GM19099 (cell line): Measurements from ENCODE around the gene SLC3A2.

ENCODE experiments used
- POLR2A ChIP-seq: IDR thresholded peaks from 3 replicates; pipeline ENCODE4 v1.6.1; 2011; ENCODE audit warnings: low read depth; ENCODE audit not compliant: insufficient read length; ENCODE audit errors: extremely low read depth

Gene SLC3A2

DNA sequence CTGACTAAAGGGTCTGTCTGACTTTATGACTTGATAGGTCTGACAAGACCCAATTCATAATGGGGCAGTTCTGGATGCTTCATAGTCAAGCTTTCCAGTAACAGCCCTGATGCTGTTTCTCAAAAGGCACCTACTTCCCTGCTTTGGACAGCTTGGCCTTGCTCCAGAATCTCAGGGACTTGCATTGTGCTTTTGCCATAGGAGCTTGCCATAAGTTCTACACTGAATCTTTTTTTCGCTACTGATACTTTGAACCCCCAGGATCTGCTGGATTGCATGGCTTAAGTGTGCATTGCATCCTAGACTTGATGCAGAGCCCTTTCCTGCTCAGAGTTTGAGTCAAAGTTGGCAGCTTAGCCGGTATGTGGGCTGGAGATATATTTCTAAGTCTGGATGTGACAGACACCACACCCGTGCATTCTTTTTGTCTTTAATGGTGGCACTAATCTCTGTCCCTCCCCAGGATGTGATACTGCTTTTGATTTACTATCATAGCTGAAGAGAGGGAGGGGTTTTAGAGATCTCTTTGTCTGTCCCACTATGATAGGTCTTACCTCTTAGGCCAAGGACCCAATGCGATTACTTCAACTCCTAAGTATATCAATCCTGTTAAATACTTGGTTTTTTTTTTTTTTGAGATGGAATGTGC lies 16.9 kb upstream of the SLC3A2 start:
- TF ChIP-seq POLR2A: no peak

DNA sequence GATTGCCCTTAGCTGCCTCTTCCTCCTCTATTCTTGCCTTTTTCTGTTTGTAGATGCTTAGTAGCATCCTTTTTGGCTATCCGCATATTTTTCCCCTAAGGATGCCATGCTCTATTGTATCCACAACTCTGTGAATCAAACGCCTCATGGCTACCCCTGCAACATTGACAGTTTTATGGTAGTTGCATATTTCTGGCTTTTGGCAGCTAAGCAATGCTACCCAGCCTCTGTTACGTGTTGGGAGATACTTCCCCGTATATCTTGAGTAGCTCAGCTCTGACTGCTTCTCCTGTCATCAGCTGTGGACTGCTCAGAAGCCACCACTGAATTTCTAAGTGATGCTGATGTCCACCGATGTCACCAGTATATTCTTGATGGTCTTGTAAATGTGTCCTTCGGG lies 15.1 kb upstream of the SLC3A2 start:
- no peak for TF ChIP-seq POLR2A

DNA sequence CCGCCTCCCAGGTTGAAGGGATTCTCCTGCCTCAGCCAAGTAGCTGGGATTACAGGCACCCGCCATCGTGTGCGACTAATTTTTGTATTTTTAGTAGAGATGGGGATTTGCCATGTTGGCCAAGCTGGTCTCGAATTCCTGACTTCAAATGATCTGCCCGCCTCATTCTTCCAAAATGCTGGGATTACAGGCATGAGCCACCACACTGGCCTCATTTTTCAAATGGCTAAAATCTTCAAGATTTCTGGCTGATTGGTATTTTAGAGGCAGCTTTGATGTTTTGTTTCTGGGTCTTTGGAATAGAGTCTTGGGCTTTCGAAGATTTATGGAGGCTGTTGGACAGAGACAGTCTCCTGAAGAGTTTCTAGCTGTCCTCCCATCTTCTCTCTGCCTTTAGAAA lies 5.8 kb upstream of the SLC3A2 start:
- no peak for TF ChIP-seq POLR2A

- TF ChIP-seq POLR2A: no peak
These were observed 4.8 kb upstream of the SLC3A2 start for GRCh38 chr11:62875698-62876478.

- TF ChIP-seq POLR2A: no peak
These were observed 4.0 kb upstream of the SLC3A2 start for GRCh38 chr11:62876712-62877111.

DNA sequence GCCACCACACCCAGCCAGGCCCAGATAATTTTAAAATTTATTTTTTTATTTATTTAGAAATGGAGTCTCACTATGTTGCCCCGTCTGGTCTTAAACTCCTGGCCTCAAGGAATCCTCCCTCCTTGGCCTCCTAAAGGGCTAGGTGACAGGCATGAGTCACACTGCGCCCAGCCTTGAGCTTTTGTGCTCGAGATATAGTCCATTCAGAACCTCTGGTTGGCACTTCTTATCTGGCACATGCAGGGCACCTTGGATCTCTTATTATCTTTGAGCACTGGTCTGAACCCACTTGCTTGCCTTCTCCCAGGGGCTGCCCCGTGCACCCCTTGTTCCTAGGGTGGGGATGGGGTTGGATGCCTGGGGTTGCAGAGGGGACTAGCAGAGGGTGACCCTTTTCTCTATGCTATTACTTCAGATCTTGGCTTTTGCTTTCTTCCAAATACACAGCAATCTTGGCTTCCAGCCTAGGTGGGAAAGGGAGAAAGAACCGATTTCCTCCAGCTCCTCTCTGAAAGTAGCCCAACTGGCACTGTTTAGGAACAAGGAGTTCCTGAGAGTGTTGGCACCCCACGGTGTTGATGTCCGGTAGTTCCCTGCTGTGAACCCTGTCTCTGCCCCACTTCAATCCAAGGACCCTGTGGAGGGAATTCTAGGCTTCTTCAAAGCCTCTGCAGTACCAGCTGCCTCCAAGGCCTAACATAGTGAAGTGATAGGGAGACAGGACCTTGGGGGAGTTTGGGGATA lies 1.3 kb upstream of the SLC3A2 start:
- no peak for TF ChIP-seq POLR2A

DNA sequence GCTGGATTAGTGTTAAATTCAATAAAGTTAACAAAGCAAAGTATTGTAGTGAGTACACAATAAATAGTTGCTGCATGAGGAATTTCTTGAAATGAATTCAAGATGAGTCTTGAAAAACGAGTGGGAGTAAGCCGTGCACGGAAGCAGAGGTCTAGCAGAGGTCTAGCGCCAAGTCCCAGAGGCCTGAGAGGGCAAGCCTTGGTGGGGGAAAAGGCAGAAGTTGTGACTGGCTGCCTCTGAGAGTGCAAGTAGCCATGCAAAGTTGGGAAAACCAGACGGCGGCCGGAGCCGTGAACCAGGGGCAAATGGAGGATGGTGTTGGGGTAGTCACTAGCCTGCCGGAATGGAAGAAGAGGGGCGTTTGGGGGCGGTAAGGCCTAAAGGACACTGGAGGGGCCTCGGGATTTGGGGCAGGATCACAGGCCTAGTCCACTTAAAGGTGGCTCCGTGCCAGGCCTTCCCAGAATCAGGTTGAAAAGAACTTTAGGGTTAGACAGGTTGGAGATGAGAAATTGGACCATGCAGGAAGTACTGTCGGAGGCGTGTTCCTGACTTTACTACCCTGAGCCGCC lies 379 bp upstream of the SLC3A2 start:
- TF ChIP-seq POLR2A: no peak

DNA sequence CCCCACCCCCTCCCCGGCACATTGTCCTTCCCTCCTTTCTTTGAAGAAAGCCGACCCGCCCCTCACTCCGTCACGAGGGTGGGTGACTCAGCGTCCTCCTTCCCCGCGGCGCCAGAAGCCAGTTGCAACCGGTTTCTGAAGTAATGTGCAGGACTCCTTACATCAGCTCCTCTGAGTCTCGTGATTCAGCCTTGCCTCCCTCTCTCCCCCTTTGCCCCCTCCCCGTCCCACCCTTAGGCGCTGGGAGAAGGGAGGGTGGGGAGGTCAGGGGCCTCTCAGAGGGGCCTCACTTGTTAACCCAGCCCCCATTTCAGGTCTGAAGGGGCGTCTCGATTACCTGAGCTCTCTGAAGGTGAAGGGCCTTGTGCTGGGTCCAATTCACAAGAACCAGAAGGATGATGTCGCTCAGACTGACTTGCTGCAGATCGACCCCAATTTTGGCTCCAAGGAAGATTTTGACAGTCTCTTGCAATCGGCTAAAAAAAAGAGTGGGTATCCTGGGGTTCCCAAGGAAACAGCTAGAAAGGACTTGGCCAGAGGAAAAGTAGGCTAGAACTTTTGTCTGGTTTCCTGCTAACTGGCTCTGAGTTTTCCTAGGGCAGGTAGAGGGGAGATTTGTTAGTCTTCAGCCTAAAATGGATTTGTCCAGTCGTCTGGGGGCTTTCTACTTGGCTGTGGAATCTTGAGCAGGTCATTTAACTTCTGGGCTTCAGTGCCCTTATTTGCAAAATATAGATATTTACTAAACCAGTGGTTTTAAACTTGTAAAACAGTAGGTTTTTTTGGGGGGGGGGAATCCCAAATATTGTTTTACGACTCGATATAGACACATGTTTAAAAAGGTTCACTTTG lies 1.1 kb downstream of the SLC3A2 start:
- TF ChIP-seq POLR2A: no peak

DNA sequence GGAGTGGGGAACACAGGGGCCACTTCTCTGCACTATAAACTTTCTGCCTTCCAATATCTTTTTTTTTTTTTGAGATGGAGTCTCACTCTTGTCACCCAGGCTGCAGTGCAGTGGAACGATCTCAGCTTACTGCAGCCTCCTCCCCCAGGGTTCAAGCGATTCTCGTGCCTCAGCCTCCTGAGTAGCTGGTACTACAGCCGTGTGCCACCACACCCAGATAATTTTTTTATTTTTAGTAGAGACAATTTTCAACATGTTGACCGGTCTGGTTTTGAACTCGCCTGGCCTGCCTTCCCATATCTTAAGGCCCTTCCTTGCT lies 1.7 kb downstream of the SLC3A2 start:
- TF ChIP-seq POLR2A: no peak

DNA sequence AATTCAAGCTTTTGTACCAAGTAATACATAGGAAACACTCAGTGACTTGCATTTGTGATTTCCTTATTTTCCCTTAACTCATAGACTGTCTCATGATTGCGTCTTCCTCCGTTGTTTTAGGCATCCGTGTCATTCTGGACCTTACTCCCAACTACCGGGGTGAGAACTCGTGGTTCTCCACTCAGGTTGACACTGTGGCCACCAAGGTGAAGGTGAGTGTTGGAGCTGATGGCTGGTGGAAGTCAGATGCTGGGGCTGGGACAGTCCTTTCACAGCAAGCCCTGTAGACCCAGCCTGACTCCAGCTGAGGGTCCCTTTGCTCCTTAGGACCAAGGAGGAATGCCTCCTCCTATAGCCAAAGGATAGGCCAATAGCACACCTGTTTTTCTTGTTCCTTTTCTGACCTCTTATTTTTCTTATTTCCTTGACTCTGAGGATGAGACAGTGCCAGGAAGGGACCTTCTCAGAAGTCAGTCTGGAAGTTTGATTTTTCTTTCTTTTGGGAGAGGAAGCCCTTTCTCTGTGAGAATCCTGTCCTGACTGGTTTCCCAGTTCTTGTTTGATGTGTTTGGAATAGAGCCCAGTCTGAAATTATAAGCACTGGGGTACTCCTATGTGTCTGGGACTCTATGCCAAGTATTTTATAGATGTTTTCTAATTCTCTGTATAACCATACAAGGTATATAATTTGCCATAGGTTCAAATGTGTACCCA lies 2.2 kb downstream of the SLC3A2 start:
- no peak for TF ChIP-seq POLR2A

GRCh38 chr11:62883673-62884072 lies 3.0 kb downstream of the SLC3A2 start:
- no peak for TF ChIP-seq POLR2A

DNA sequence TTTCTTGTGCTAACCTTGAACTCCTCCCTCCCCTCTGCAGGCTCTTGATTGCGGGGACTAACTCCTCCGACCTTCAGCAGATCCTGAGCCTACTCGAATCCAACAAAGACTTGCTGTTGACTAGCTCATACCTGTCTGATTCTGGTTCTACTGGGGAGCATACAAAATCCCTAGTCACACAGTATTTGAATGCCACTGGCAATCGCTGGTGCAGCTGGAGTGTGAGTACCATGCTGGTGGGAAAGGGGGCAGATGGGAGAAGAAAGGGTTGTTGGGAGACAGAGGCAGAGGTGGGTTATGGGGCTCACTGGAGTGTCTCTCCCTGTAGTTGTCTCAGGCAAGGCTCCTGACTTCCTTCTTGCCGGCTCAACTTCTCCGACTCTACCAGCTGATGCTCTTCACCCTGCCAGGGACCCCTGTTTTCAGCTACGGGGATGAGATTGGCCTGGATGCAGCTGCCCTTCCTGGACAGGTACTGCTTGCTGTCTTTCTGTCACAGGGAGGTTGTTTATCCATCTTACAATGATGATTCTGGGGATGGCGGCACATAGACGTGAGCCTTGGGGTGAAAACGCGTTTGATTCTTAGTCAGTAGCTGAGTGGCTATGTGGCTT lies 4.5 kb downstream of the SLC3A2 start:
- TF ChIP-seq POLR2A: no peak

DNA sequence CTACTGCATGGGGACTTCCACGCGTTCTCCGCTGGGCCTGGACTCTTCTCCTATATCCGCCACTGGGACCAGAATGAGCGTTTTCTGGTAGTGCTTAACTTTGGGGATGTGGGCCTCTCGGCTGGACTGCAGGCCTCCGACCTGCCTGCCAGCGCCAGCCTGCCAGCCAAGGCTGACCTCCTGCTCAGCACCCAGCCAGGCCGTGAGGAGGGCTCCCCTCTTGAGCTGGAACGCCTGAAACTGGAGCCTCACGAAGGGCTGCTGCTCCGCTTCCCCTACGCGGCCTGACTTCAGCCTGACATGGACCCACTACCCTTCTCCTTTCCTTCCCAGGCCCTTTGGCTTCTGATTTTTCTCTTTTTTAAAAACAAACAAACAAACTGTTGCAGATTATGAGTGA lies 7.7 kb downstream of the SLC3A2 start:
- no peak for TF ChIP-seq POLR2A

DNA sequence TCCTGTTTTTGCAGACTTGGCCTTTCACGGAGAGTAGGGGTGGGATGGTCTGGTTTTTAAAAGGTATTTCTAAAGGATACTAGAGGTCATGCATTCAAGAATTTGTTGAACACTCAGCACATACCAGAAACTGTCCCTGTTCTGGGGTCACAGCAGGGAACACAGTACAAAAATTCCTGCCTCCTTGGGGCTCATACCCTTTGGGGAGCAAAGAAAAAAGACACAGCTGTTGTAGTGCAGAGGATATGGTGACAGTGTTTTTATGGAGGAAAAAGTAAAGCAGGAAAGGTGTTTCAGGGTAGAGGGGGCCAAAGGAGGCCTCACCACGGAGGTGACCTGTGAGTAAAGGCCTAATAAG lies 8.4 kb downstream of the SLC3A2 start:
- no peak for TF ChIP-seq POLR2A
